Smooth muscle cell (in vitro differentiated cells): Measurements from ENCODE around the gene PSEN1. TPM values are rescaled to one million over a fixed set of nuclear protein-coding genes. Genes with fewer than 3 reads are reported as not detected.

Source experiments
- DNase-seq: peaks from one replicate; lab custom pipeline; 2025; ENCODE audit not compliant: unreplicated experiment; lab: John Stamatoyannopoulos, UW
- H2AFZ ChIP-seq: fragments of 200-600 bp; sonication (generic); 2 replicates; pipeline ENCODE4 v1.6.0; 2016; ENCODE audit warnings: antibody characterized with exemption, low read depth, mild to moderate bottlenecking
- H3F3A ChIP-seq: fragments of 200-600 bp; sonication (generic); 2 replicates; pipeline ENCODE4 v1.6.0; 2017; ENCODE audit warnings: antibody characterized with exemption, low read depth
- H3K27ac ChIP-seq: fragments of 200-600 bp; sonication (generic); 2 replicates; pipeline ENCODE4 v1.5.1; 2016; ENCODE audit warnings: low read depth, mild to moderate bottlenecking
- H3K27me3 ChIP-seq: fragments of 200-600 bp; sonication (generic); 2 replicates; pipeline ENCODE4 v1.6.1; 2016; ENCODE audit warnings: low read depth, mild to moderate bottlenecking
- H3K36me3 ChIP-seq: fragments of 200-600 bp; sonication (generic); 2 replicates; pipeline ENCODE4 v1.5.1; 2016; ENCODE audit warnings: low read depth
- H3K4me1 ChIP-seq: fragments of 200-600 bp; sonication (generic); 2 replicates; pipeline ENCODE4 v1.5.1; 2016; ENCODE audit warnings: low read depth
- H3K4me2 ChIP-seq: fragments of 200-600 bp; sonication (generic); 2 replicates; pipeline ENCODE4 v1.6.0; 2016; ENCODE audit warnings: mild to moderate bottlenecking
- H3K4me3 ChIP-seq: fragments of 200-600 bp; sonication (generic); 2 replicates; pipeline ENCODE4 v1.5.1; 2016; ENCODE audit warnings: mild to moderate bottlenecking
- H3K79me2 ChIP-seq: fragments of 200-600 bp; sonication (generic); 2 replicates; pipeline ENCODE4 v1.6.0; 2016; ENCODE audit warnings: low read depth, mild to moderate bottlenecking
- H3K9ac ChIP-seq: fragments of 200-600 bp; sonication (generic); 2 replicates; pipeline ENCODE4 v1.6.0; 2016; ENCODE audit warnings: low read depth
- H3K9me3 ChIP-seq: fragments of 200-600 bp; sonication (generic); replicated peaks from 2 replicates; pipeline ENCODE4 v1.5.1; 2016; ENCODE audit warnings: low read depth
- H4K20me1 ChIP-seq: fragments of 200-600 bp; sonication (generic); 2 replicates; pipeline ENCODE4 v1.6.0; 2016; ENCODE audit warnings: low read depth
- CTCF ChIP-seq: fragments of 200-600 bp; sonication (generic); IDR thresholded peaks from 2 replicates; pipeline ENCODE4 v1.5.1; 2017; ENCODE audit warnings: borderline replicate concordance, mild to moderate bottlenecking, antibody characterized with exemption; ENCODE audit not compliant: insufficient read depth, poor library complexity, severe bottlenecking
- WGBS: methylation state at CpG from one replicate; pipeline ENCODE4 v1.1.7; 2016; ENCODE audit warnings: low lambda C conversion rate; 5-methylcytosine and 5-hydroxymethylcytosine counted together
- polyA plus RNA-seq: library from polyadenylated mRNA; unstranded; fragments of >200 nt; fragmentation: Nextera tagmentation; extraction: Ambion mirVana; gene quantifications from 2 replicates; pipeline ENCODE4 v1.2.1, GENCODE V29; 2016
- total RNA-seq: library from RNA; depleted of rRNA; stranded (reverse); fragments of >200 nt; gene quantifications from 2 replicates; pipeline ENCODE4 v1.2.3, GENCODE V29; 2014

PSEN1 gene
- total and polyA plus RNA-seq, 2 experiments from 2014 or later = 37.7 to 55.1 TPM

GRCh38 chr14:73116079-73116665, 20.1 kb upstream of the PSEN1 start:
- Histone ChIP-seq H3K27me3 (no peaks in the 10 kb centered on the region), H3K9ac (no peak overlapping the region), H4K20me1 (peaks cover 29% of the 10 kb centered on the region), H3F3A (no peaks in the 10 kb centered on the region), H3K36me3 (peaks cover 49% of the 10 kb centered on the region), H3K4me3 (no peak overlapping the region), H3K4me2 (no peak overlapping the region), H3K9me3 (no peaks in the 10 kb centered on the region), H3K27ac (no peak overlapping the region), H3K79me2 (peaks cover 16% of the 10 kb centered on the region), H3K4me1 (no peaks in the 10 kb centered on the region), H2AFZ (no peak overlapping the region)
- no peak for TF ChIP-seq CTCF
- WGBS = 95% methylated on average over 6 of the region's 6 CpGs
- no peak for DNase-seq

GRCh38 chr14:73124180-73124894, 12.0 kb upstream of the PSEN1 start:
- Histone ChIP-seq H2AFZ (no peak overlapping the region), H3K9me3 (no peaks in the 10 kb centered on the region), H3K4me3 (no peak overlapping the region), H3K9ac (no peak overlapping the region), H3F3A (peaks cover 9% of the 10 kb centered on the region), H3K27ac (no peak overlapping the region), H4K20me1 (no peaks in the 10 kb centered on the region), H3K27me3 (no peaks in the 10 kb centered on the region), H3K79me2 (no peaks in the 10 kb centered on the region), H3K4me2 (no peak overlapping the region), H3K36me3 (peaks cover 17% of the 10 kb centered on the region), H3K4me1 (peaks cover 7% of the 10 kb centered on the region)
- TF ChIP-seq CTCF = no peak
- no peak for DNase-seq
- WGBS = 85% methylated on average over 6 of the region's 6 CpGs

- Histone ChIP-seq H4K20me1 (no peaks in the 10 kb centered on the region), H3K36me3 (peaks cover 8% of the 10 kb centered on the region), H3K4me2 (no peak overlapping the region), H3K27me3 (no peaks in the 10 kb centered on the region), H3K9me3 (no peaks in the 10 kb centered on the region), H3K79me2 (no peaks in the 10 kb centered on the region), H3K4me3 (no peak overlapping the region), H3K9ac (no peak overlapping the region), H3F3A (peaks cover 9% of the 10 kb centered on the region), H2AFZ (no peak overlapping the region), H3K27ac (no peak overlapping the region), H3K4me1 (peaks cover 7% of the 10 kb centered on the region)
- WGBS = 74% methylated on average over 5 of the region's 5 CpGs
- no peak for DNase-seq
- TF ChIP-seq CTCF = no peak
These were observed 11.1 kb upstream of the PSEN1 start for GRCh38 chr14:73125169-73125588.
